GM10847 (cell line): ENCODE data around the gene SNX3.

ENCODE experiments used
- POLR2A ChIP-seq: IDR thresholded peaks from 2 replicates; pipeline ENCODE4 v1.6.1; 2011; ENCODE audit not compliant: insufficient read length; ENCODE audit errors: extremely low read depth

Gene SNX3

DNA sequence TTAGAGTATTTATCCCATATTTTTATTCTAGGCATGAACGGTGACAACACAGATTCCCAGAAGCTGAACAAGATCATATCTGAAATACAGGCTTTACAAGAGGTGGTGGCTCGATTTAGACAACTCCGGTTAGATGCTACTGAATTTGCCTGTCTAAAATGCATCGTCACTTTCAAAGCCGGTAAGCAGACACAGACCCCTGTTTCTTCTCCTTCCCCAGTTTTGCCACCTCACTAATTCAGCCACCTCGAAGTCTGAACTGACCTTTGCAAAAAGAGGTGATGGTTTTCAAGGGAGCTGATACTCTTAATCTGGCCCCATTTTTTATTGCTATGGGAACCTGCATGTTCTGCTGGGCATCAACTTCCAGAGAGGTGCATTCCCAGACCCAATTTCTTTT lies 80.1 kb downstream of the SNX3 start:
- no peak for TF ChIP-seq POLR2A

DNA sequence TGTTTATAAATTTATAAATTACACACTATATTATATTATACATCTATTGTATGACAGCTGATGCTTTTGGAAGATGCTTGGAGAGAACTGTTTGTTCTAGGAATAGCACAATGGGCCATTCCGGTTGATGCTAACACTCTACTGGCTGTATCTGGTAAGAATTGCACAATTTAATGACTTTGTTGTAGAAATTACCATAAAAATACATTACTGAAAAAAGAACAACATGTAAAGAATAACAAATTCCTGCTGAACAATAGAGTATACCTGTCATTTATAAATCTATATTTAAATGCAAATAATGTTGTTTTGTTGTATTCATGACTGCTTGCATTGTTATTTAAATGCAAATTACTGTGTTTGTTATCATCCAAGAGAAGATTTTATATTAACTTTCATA lies 80.6 kb downstream of the SNX3 start:
- TF ChIP-seq POLR2A: no peak

GRCh38 chr6:108179741-108180140 lies 81.1 kb downstream of the SNX3 start:
- TF ChIP-seq POLR2A: no peak

DNA sequence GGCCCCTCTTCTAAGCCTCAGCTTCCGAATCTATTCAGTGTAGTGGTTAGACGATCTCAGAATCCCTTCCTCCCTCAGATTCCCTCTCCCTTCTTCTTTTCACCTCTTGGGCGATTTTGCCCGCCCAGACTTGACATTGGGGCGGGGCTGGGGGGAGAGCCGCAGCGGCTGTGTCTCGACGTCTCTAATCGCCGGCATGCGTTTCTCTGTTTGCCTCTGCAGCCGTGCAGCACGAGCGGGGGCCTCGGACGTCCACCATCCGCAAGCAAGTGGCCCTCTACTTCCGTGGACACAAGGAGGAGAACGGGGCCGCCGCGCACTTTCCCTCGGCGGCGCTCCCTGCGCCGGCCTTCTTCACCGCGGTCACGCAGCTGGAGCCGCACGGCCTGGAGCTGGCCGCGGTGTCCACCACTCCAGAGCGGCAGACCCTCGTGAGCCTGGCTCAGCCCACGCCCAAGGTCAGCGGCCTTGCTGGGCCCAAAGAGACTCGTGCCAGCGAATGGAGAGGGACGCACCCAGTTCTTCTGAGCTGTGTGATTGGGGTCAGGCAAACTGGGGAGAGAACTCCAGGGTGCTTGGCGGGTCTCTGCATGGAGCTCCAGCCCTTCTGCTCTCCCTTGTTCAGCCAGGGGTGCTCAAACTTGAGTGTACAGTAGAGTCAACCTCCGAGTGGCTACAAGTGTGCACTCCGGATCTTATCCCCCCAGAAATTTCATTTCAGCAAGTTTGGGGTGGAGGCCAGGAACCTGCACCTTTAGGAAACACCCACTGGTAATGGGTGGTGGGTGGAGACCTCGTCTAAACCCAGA lies 84.4 kb downstream of the SNX3 start:
- TF ChIP-seq POLR2A: no peak

GRCh38 chr6:108175592-108176279 lies 85.1 kb downstream of the SNX3 start:
- TF ChIP-seq POLR2A: no peak

DNA sequence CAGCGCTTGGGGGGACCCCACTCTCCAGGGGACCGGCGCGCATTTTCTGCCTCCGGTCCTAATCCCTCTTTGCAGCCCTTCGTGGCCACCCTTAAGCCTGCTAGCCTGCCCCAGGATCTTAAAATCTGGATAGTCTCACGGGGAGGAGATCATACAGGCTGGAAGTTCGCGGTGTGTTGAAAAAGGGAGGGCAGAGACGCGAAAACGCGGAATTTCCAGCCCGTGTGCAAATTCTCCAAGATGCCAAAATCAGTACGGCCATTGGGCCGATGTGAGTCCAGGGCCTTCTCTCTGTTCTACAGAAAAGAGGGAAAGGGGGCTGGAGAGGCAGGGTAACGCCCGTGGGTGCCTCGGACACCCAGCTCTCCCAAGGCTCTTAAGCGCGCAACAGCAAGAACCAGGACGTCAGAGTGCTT lies 85.7 kb downstream of the SNX3 start:
- no peak for TF ChIP-seq POLR2A

- no peak for TF ChIP-seq POLR2A
Measured at GRCh38 chr6:108174371-108175175, 86.3 kb downstream of the SNX3 start.

DNA sequence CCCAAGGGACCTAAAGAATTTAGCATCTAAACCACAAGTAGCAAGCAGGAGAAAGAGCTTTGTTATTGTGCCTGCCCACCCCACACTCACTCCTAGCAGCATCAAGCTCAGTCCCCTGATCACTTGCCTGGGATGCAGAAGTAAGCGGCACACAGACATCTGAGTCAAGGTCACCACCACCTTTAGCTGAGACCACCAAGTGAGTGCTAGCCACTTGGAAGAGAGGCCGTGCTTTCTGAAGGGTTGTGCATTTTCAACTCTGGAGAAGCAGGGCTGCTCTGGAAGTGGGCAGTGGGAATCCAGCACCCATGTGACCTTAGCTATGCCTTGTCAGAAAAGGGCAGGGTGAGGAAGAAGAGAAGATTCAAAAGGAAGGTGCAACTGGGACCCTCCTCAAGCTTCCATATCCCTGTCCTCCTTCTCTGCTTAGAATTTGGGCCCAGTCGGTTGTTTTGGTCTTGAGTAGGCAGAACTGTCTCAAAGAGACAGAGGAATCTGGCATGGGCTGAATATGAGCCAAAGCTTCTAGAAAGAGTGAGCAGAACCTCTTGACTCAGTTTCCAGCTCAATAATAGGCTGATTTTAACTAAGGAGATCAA lies 88.8 kb downstream of the SNX3 start:
- no peak for TF ChIP-seq POLR2A

DNA sequence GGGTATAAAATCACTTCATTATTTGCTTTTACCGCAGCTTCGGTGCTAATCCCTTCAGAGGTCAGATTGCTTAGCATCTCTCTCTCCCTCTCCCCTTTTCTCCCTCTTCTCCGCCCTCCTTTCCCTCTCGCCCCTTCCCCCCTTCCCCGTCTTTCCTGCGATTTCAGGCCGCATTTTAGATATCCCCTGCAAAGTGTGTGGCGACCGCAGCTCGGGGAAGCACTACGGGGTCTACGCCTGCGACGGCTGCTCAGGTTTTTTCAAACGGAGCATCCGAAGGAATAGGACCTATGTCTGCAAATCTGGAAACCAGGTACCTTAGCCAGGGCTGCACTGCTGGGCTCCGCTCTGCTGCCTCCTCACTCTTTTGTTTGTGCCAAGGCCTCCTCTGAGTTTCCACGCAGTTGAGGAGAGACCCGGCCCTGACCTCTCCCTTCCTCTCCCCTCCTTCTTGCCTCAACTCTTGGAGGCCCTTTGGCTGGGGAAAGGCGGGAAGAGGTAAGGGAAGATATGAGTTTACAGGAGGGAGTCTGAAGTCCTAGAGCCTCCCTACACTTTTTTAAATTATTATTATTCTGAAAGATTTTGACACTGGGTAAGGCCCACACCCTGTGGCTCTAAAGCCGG lies 89.4 kb downstream of the SNX3 start:
- TF ChIP-seq POLR2A: no peak

DNA sequence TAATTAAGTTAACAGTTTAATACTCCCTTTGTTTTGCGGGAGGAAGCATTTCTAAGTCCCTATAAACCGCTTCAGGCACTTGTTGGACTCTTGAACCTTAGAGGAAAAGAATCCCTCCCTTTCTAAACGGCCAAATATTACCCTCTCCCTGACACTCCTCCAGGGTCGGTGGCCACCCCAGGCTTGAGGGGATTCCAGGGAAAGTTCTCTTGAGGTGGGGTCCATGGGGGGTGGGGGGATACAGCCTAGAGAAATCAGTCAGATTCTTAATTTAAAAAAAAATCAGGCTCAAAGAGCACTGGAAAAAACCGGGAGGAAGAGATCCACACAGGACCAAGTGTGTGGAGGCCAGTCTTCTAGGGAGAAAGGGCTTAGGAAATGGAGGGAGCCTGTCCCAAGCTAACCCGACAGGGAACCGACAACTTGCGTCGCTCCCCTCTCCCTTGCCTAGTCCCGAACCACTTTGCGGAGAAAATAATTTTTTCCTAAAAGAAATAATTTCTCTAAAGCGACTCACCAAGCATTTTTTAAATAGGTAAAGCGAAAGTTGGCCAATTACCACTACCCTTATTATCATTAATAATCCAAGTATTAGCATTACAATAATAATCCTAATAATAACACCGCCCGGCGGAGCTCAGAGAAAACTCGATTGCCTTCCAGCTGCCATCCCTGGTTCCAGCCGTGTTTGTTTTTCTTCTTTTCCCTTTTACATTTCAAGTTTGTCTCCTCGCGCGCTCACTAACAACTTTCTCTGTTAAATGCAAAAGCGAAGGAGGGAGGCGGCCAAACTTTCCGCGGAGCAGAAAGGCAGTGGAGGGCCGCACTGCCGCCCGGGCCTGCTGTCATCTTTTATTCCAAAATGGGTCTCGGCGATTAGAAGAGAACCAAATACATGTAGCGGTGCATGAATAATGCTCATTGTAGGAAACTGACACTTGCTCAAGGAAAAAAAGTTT lies 90.2 kb downstream of the SNX3 start:
- TF ChIP-seq POLR2A: no peak

DNA sequence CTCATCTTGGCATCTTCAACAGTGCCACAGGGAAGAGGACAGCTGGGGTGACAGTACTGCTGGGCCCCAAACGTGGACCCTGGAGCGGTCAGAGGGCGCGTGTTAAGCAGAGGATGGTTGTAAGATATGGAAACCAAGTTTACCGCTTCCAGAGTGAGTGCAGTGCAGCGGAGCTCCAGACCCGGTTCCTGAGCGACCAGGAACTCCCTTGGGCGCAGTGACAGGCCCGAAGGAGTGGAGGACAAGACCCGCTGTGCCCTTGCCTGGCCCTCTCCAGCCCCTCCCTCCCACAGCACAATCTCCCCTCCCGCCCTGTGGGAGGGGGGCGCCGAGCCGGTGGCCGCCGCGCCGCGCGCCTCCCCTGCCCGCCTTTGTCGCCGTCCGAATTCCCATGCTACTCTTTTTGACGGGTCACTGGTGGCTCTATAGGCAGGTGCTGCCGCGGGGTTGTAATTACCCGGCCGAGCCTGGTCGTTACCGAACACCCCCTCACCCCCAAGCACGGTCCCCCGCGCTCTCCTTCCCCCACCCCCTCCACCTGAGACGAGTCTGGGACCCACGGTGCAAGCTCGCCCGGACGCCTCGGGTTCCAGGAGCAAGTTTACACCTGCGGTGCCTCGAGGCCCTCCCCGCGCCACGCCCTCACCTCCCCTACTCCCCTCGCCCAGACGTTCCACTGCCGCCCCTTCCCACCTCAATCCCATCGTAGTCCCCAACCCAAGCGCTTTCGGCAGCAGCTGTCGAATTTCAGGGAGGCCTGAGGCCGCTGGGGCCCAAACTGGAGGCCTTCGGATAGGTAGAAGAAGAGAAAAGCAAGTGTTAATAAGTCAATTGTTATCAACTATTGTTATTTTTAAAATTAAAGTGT lies 91.1 kb downstream of the SNX3 start:
- TF ChIP-seq POLR2A: no peak

- no peak for TF ChIP-seq POLR2A
Measured at GRCh38 chr6:108168501-108169463, 92.1 kb downstream of the SNX3 start.
